WI38 (cell line): ENCODE measurements around the gene UBE4B.

Experiments used
- H3K4me3 ChIP-seq: 2 replicates; pipeline ENCODE4 v1.5.1; 2011; ENCODE audit warnings: low read depth, mild to moderate bottlenecking, control low read depth, low read length
- TF ChIP-seq, protein P1 (sequence below): IDR thresholded peaks from 2 replicates; pipeline ENCODE4 v1.5.1; 2012; ENCODE audit warnings: low read depth, mild to moderate bottlenecking, control low read depth, low read length

UBE4B gene

DNA sequence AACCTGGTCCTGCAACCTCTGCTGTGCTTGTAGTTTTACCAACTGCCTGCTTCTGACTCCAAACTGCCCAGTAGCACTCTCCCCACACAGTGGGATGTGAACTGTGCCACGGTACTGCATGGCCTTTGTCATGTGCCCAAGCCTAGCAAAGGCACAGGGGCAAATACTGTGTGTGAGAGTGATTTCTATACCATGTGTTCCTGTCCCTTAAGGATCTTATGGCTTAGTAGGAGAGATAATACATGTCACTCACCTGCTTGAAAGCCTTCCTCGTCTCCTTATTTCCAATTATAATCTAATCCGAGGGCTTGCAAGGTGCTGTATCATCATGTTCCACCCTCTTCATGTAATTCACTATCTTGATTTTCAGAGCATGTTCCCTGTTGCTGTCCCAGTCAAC lies 51.3 kb downstream of the UBE4B start:
- H3K4me3 ChIP-seq: no peak overlapping the region

DNA sequence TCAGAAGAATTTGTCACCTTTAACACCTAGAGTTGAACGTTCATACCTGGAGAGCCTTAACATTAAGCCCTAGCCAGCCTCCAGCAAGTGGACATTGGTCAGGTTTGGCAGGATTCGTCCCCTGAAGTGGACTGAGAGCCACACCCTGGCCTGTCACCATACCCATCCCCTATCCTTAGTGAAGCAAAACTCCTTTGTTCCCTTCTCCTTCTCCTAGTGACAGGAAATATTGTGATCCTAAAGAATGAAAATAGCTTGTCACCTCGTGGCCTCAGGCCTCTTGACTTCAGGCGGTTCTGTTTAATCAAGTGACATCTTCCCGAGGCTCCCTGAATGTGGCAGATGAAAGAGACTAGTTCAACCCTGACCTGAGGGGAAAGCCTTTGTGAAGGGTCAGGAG lies 52.3 kb downstream of the UBE4B start:
- no peak overlapping the region for H3K4me3 ChIP-seq
- TF ChIP-seq, protein P1, sequence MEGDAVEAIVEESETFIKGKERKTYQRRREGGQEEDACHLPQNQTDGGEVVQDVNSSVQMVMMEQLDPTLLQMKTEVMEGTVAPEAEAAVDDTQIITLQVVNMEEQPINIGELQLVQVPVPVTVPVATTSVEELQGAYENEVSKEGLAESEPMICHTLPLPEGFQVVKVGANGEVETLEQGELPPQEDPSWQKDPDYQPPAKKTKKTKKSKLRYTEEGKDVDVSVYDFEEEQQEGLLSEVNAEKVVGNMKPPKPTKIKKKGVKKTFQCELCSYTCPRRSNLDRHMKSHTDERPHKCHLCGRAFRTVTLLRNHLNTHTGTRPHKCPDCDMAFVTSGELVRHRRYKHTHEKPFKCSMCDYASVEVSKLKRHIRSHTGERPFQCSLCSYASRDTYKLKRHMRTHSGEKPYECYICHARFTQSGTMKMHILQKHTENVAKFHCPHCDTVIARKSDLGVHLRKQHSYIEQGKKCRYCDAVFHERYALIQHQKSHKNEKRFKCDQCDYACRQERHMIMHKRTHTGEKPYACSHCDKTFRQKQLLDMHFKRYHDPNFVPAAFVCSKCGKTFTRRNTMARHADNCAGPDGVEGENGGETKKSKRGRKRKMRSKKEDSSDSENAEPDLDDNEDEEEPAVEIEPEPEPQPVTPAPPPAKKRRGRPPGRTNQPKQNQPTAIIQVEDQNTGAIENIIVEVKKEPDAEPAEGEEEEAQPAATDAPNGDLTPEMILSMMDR: no peak

More for the DNA sequence above, 51.3 kb downstream of the UBE4B start:
- TF ChIP-seq, protein P1: no peak

DNA sequence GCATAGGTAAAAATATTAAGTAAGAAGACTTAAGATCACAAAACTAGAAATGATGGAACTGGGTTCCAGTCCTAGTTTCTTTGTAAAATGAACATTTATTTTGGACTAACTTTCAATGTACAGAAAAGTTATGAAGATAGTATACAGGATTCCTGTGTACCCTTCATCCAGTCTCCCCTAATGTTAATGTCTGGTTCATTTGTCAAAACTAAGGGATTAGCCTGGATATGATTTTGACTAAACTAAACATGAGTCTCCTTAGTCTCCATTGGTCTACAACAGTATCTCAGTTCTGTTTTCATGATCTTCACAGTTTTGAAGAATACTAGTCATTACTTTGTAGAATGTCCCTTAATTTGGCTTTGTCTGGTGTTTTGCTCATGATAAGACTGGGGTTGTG lies 54.5 kb downstream of the UBE4B start:
- H3K4me3 ChIP-seq: no peak overlapping the region
- TF ChIP-seq, protein P1: no peak

DNA sequence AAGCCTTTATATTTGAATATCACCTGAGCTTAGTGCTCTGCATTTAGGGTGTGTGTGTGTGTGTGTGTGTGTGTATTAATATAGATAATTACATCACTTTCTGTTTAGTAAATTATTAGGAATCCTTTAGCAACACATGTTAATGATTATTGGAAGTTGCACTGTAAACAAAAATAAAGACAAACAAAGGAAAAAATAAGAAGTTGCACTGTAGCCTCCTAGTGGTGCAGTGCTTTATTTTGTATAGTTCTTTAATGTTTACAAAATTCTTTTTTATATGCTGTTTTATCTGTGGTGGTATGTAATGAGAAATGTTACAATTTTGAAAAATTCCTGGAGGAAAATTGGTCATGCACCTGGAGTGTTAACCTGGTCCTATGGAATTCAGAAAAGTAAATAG lies 69.2 kb downstream of the UBE4B start:
- TF ChIP-seq, protein P1: no peak
- H3K4me3 ChIP-seq: no peak overlapping the region

DNA sequence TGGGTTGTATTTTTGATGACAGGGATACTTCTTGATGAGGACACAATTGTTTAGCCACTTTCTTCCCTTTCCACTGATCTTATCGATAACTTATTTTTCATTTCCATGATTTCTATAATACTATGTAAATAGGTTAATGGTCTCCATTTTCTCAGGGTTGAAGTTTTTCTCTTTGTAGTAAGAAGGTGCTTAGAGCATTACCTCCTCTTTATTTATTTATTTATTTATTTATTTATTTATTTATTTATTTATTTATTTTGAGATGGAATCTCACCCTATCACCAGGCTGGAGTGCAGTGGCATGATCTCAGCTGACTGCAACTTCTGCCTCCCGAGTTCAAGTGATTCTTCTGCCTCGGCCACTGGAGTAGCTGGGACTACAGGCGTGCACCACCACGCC lies 70.4 kb downstream of the UBE4B start:
- no peak overlapping the region for H3K4me3 ChIP-seq
- TF ChIP-seq, protein P1: no peak

DNA sequence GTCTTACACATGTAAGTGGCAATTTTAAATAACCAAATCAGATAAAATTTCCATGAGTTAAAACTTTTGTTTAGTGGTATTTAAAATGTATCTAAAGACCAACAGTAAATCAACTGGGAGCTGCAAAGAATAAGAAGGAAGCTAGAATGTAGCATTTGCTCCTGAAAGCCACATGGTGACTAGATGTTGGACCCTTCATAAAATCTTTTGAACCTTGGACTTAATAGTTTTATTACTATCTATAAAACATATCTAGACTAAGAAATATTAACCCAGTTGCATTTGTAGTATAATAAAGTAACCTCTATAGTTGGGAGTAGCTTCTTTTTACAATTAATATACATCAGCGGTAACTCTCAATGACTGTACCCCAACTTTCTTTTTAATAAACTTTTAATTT lies 72.1 kb downstream of the UBE4B start:
- TF ChIP-seq, protein P1: no peak
- H3K4me3 ChIP-seq: no peak overlapping the region

DNA sequence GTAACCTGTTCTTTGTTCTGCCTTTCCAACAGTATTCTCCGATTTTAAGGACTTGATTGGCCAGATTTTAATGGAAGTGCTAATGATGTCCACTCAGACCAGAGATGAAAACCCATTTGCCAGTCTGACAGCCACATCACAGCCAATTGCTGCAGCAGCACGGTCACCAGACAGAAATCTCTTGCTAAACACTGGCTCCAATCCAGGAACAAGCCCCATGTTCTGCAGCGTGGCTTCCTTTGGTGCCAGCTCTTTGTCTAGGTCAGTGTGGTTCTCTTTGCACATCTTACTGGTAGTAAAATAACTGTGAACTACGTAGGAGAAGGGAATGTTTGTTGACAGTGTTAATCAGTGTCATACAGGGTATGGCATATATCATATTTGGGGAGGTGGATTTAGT lies 72.7 kb downstream of the UBE4B start:
- H3K4me3 ChIP-seq: no peak overlapping the region
- TF ChIP-seq, protein P1: no peak
